ENCODE measurements around the gene RPH3AL. TPM values are rescaled to one million over a fixed set of nuclear protein-coding genes. Genes with fewer than 3 reads are reported as not detected.

RPH3AL gene
- polyA plus RNA-seq (2013, experiment 1 of 2; ENCODE audit: insufficient read length): 1.9 TPM
- polyA plus RNA-seq (2013, experiment 2 of 2; ENCODE audit: insufficient read length): 1.1 TPM

GRCh38 chr17:352421-353212 is at the start of gene RPH3AL:
Gene RPH3AL, minus strand, starts transcription at chr17:352807. Its CDS starts 25,264 bp downstream, at chr17:327543.
- DNase-seq: peak; percentile 24

DNA sequence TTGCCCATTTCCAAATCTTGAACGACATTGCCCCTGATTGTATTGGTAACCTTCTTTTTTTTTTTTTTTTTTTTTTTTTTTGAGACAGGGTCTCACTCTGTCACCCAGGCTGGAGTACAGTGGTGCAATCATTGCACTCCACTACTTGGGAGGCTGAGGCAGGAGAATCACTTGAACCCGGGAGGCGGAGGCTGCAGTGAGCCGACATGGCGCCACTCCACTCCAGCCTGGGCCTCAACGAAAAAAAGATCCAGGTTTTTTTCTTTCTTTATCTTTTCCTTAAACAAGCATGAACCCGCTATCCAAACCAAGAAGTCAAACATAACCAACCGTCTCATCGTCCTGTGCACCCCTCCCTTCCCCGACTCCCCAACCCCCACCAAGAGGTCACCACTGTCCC is 47.6 kb upstream of the RPH3AL start:
- no peak for DNase-seq

- DNase-seq: no peak
Observed at GRCh38 chr17:396788-397187, 44.2 kb upstream of the RPH3AL start.

DNA sequence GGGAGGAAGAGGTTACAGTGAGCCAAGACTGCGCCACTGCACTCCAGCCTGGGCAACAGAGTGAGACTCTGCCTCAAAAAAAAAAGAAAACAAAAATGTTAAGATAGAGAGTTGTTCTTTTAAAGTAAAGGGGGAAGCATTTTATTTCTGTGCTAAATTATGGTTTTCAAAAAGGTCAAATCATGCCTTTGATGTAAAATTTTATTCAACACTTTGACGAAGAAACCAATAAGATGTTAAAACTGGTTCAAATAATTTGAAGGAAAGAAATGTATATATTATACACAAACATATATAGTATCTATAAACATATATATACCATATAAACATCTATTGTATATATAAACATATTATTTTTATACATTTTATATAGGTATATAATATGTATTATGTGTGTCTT is 43.4 kb upstream of the RPH3AL start:
- DNase-seq: no peak

GRCh38 chr17:395179-395578 is 42.6 kb upstream of the RPH3AL start:
- no peak for DNase-seq

GRCh38 chr17:394718-395095 is 42.1 kb upstream of the RPH3AL start:
- DNase-seq: no peak

DNA sequence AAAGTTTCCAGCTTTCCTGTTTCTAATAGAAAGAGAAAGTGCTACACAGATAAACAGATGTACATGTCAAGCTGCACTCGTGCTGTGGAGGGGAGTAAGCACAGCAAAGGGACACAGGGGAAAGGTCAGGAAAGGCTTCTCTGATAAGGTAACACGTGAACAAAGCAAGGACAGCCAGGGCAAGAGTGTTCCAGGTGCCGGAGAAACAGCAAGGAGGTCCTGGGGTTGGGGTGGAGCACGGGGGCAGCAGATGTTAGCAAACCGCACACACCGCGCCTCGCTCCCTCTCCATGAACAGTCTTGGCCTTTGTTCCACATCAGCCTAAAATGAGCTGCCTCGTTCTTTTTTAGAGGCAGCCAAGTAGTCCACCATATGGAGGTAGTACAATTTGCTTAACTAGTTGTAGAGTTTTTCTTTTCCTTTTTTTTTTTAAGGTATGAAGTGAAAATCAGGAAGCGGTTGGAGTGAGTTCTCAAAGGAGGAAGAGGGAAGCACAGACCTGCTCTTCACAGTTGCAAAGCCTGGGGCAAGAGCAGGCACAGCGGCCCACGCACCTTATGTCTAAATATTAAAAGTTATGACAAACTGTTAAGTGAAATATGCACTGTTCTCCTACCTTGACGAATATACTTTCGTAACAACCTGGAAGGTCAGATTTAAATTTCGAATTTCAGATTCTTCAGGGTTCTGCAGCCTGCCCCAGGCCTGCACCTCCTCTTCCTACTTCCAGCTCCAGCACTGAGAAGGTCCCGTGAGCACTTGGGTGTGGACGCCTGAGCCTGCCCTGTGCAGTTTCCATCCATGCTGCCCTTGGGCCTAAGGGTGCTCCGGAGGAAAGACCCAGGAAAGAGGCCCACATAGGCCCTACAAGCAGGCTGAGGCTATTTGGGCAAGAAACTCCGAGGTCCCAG is 41.5 kb upstream of the RPH3AL start:
- DNase-seq: no peak

DNA sequence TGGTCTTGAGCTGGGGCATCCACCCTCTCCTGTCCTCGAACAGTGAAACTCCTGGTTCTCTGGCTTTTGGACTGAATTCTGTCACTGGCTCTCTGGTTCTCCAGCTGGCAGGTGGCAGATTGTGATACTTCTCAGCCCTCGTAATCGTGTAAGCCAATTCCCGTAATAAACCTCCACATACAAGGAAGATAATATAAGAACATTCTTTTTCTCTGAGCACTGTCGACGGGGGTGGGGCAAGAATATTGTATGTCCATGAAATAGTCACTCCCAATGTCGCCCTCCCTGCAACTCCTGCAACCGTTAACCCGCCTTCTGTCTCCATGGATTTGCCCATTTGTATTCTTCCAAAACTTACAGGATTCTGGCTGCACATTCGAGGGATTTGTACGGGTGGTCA is 39.2 kb upstream of the RPH3AL start:
- DNase-seq: no peak

GRCh38 chr17:390025-390424 is 37.4 kb upstream of the RPH3AL start:
- DNase-seq: no peak

DNA sequence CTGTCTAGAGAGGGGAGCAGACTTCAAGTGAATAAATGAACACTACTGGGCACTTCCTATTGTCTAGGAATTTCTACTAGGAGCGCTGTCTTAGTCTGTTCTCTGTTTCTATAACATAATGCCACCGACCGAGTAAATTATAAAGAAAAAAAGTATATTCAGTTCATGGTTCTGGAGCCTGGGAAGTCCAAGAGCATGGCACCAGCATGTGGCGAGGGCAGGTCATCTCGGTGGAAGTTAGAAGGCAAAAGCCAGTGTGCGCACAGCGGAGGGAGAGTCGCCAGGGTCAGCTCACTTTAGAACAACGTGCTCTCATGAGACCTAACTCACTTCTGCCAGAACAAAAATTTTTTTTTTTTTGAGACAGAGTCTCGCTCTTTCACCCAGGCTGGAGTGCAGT is 35.5 kb upstream of the RPH3AL start:
- no peak for DNase-seq

- peak; percentile 44 for DNase-seq
Observed at GRCh38 chr17:386141-386876, 33.7 kb upstream of the RPH3AL start.

GRCh38 chr17:385836-386140 is 33.2 kb upstream of the RPH3AL start:
- DNase-seq: no peak

- DNase-seq: peak; percentile 20
Observed at GRCh38 chr17:385178-385835, 32.7 kb upstream of the RPH3AL start.

DNA sequence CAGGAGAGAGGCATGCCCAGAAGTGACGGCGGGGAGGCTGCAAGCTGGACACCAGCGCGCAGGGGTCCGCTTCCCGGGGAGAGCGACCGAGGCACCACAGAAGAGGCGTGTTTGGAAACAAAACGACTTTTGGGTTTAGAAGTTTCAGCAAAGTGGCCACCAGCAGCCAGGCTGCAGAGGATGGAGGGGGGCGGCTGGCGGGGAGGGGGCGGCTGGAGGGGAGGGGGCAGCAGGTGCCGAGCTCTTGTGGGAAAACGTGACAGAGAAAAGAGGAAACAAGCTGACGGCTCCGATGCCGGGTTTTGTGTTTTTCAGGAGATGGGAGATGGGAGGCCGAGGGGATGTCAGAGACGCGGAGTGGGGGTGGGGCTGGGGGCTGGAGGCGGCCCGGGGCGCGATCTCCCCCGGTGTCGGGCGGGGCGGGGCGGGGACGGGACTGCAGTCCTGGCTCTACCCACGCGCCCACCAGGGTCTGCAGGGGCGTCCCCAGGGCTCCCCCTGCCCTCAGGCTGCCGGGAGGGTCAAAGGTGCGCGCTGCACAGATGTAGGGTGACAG is 32.1 kb upstream of the RPH3AL start:
- DNase-seq: no peak

- DNase-seq: no peak
Observed at GRCh38 chr17:383771-384621, 31.4 kb upstream of the RPH3AL start.

DNA sequence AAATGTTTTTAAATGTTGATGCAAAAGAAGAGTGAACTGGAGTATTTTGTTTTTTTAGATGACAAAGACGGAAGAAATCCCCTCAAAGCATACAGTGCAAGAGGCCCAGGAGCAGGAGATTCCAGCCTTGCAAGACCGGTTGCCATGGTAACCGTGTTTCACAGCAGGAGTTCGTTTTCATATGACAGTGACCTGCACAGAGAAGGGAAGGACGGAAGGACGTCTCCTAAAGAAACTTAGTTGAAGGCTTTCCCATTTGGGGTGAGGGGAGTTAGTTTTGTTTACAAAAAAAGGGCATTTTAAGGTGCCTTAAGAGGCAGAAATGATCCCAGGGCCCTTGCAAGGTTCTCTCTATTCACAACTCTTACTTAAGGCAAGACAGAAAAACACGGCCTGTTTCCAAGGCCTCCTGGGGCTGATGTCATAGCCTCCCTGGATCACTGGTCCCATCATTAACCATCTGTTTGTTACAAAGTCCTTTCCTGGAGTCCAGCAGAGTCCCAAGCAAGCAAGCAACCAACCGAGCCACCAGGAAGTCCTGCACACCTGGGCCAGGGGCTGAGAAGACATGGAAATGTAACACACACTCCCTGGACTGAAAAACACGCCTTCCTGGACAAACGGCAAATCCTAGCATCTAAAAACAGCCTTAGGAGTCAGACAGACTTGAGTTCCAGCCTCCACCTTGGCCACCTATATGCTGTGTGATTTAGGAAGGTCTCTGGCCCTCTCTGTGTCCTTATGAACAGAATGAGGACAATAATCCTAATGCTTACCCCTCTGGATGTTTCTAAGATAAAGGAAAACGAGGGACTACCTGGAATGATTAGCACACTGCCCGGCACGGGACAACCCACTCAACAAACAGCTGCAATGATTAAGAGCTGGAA is 30.3 kb upstream of the RPH3AL start:
- peak; percentile 76 for DNase-seq

DNA sequence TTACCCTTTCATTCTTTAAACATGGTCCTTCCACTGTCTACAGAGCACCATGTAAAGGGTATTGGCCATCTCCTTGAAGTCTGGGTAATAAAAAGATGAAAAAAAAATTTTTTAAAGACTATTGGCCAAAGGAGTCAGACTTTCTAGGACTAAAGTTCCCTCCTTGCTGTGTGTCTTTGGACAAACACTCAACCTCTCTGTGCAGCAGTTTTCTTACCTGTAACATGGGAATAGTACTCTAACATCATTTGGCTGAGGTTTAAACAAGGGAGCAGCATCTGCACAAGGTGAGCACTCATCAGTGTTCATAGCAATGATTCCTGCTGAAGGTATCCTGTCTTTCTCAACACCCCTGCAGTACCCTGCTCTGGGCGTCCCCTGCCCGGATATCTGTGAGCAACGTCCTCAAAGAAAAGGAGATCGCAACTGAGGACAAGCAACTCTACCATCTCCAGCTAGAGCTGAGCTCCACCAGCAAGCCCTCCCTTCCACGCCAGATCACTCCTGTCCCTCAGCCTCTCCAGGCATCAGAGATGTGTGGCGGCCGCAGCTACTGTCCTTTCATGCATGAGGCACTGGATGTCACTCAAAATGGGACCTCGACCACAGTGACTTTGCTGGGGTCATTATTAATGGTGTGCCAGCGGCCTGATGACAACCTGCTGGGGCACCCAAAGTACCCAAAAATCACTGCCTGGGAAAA is 29.5 kb upstream of the RPH3AL start:
- DNase-seq: no peak

GRCh38 chr17:381516-381915 is 28.9 kb upstream of the RPH3AL start:
- no peak for DNase-seq

Data from fibroblast of skin of scalp (primary cell).